GM11168 (cell line): Measurements from ENCODE around the gene DLG5.

Source experiments
- in situ Hi-C: fragments of 300-500 bp; cut with MboI; formaldehyde crosslinking; loops from one replicate; pipeline ENCODE4 v1.12.0; 2022; ENCODE audit warnings: low sequenced_read_pairs; ENCODE audit not compliant: unreplicated experiment

The DLG5 gene

GRCh38 chr10:77955136-77955535 lies 28.6 kb upstream of the DLG5 start:
- in situ Hi-C loops = no loop called here

- in situ Hi-C loops = no loop called here
Measured at GRCh38 chr10:77949167-77949566, 22.6 kb upstream of the DLG5 start.

- in situ Hi-C loops = no loop called here
Measured at GRCh38 chr10:77946084-77946483, 19.5 kb upstream of the DLG5 start.

GRCh38 chr10:77944519-77944918 lies 18.0 kb upstream of the DLG5 start:
- in situ Hi-C loops = no loop called here

GRCh38 chr10:77943121-77943901 lies 16.8 kb upstream of the DLG5 start:
- in situ Hi-C loops = no loop called here

GRCh38 chr10:77941790-77942189 lies 15.2 kb upstream of the DLG5 start:
- in situ Hi-C loops = no loop called here

- in situ Hi-C loops = no loop called here
Measured at GRCh38 chr10:77940627-77941026, 14.1 kb upstream of the DLG5 start.

GRCh38 chr10:77940225-77940624 lies 13.7 kb upstream of the DLG5 start:
- in situ Hi-C loops = no loop called here

GRCh38 chr10:77939561-77940001 lies 13.0 kb upstream of the DLG5 start:
- in situ Hi-C loops = no loop called here

GRCh38 chr10:77936697-77937567 lies 10.4 kb upstream of the DLG5 start:
- in situ Hi-C loops = no loop called here

- in situ Hi-C loops = no loop called here
Measured at GRCh38 chr10:77932016-77932715, 5.6 kb upstream of the DLG5 start.

- in situ Hi-C loops = no loop called here
Measured at GRCh38 chr10:77927402-77928246, 1.1 kb upstream of the DLG5 start.

- in situ Hi-C loops = no loop called here
Measured at GRCh38 chr10:77925795-77926565, 575 bp downstream of the DLG5 start.

GRCh38 chr10:77925410-77925794 lies 1.2 kb downstream of the DLG5 start:
- in situ Hi-C loops = no loop called here

GRCh38 chr10:77922566-77923179 lies 3.9 kb downstream of the DLG5 start:
- in situ Hi-C loops = no loop called here

- in situ Hi-C loops = no loop called here
Measured at GRCh38 chr10:77922055-77922454, 4.5 kb downstream of the DLG5 start.

GRCh38 chr10:77921395-77921794 lies 5.2 kb downstream of the DLG5 start:
- in situ Hi-C loops = no loop called here

- in situ Hi-C loops = no loop called here
Measured at GRCh38 chr10:77920495-77920894, 6.1 kb downstream of the DLG5 start.

GRCh38 chr10:77919713-77920108 lies 6.8 kb downstream of the DLG5 start:
- in situ Hi-C loops = no loop called here
